SW 1271 (cell line): ENCODE results near the gene NRXN2.
"Not testable (repeated sequence)": the region's sequence is repeated elsewhere in the genome, so short reads cannot be mapped to it uniquely, and the experiment has no call there.

ENCODE experiments used
- DNase-seq, 2 experiments: peaks; one replicate each; lab custom pipeline; 2025; lab: John Stamatoyannopoulos, UW

The NRXN2 gene

GRCh38 chr11:64605244-64605560, 117.8 kb downstream of the NRXN2 start:
- no peak for DNase-seq

DNA sequence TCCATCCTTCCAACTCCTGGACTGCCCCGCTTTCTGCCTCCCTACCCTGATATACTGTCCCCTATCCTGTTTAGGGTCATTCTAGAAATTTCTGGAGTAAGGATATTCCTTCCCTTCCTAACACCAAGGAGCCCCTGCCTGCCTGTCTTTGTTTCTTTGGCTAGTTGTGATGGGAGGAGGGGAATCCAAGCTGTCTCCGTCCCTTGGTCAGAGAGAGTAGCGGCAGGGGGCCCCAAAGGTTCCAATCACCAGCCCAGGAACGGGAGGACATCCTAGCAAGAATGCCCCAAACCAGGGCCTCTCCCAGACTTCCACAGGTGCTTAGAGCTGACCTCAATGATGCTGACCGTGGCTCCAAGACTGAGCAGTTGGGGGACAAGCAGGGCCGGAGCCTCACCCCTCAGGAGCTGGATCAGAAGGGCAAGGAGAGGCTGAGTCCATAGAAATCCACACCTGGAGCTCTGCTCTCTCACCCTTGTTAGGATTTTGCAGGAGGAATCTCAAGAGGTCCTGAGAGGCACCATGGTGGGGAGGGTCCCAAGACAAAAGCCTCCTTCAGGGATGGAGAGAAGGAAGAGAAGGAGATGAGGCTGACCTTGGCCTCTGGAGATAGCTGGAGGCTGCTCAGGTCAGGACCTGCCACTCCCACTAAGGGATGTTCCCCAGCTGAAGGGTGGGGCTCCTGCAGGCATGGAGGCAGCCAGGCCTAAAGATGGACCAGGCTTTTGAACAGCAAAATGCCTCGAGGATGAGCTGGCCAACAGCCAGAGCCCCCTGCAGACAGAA, 118.3 kb downstream of the NRXN2 start:
- DNase-seq, result no peak

GRCh38 chr11:64603411-64604110, 119.4 kb downstream of the NRXN2 start:
- DNase-seq, result no peak

GRCh38 chr11:64602466-64603070, 120.4 kb downstream of the NRXN2 start:
- no peak for DNase-seq

DNA sequence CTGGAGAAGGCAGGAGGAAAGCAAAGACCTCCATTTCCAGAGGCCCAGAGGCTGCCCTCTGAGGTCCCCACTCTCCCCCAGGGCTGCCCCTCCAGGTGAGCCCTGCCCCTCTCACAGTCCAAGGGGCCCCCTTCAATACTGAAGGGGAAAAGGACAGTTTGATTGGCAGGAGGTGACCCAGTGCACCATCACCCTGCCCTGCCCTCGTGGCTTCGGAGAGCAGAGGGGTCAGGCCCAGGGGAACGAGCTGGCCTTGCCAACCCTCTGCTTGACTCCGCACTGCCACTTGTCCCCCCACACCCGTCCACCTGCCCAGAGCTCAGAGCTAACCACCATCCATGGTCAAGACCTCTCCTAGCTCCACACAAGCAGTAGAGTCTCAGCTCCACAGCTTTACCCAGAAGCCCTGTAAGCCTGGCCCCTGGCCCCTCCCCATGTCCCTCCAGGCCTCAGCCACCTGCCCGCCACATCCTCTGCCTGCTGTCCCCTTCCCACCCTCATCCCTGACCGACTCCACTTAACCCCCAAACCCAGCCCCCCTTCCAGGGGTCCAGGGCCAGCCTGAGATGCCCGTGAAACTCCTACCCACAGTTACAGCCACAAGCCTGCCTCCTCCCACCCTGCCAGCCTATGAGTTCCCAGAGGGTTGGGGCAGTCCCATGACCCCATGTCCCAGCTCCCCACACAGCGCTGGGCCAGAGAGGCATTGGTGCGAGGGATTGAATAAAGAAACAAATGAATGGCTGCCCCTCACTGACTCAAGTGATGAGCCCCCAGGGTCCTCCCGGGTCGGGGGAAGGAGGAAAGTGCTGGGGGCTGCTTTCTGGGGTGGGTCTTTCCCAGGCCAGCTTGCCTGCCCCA, 121.2 kb downstream of the NRXN2 start:
- no peak for DNase-seq

GRCh38 chr11:64600281-64600992, 122.6 kb downstream of the NRXN2 start:
- no peak for DNase-seq

DNA sequence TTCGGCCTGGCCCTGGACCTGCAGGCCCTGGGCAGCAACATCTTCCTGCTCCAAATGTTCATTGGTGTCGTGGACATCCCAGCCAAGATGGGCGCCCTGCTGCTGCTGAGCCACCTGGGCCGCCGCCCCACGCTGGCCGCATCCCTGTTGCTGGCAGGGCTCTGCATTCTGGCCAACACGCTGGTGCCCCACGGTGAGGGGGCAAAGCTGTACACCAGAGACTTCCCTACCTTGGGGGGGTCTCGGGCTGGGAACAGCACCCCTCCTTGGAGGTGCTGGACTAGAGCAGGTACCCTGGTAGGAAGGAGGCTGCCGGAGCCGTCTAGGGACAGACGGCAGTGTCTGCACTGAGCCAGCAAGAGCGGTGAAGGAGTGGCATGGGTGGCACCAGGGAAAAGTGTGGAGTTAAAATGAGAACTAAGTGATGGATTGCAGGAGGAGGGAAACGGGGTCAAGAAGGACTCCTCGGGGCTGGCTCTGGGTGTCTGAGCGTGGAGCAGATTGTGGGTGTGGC, 123.2 kb downstream of the NRXN2 start:
- no peak for DNase-seq

GRCh38 chr11:64598797-64599697, 124.0 kb downstream of the NRXN2 start:
- DNase-seq, result no peak

DNA sequence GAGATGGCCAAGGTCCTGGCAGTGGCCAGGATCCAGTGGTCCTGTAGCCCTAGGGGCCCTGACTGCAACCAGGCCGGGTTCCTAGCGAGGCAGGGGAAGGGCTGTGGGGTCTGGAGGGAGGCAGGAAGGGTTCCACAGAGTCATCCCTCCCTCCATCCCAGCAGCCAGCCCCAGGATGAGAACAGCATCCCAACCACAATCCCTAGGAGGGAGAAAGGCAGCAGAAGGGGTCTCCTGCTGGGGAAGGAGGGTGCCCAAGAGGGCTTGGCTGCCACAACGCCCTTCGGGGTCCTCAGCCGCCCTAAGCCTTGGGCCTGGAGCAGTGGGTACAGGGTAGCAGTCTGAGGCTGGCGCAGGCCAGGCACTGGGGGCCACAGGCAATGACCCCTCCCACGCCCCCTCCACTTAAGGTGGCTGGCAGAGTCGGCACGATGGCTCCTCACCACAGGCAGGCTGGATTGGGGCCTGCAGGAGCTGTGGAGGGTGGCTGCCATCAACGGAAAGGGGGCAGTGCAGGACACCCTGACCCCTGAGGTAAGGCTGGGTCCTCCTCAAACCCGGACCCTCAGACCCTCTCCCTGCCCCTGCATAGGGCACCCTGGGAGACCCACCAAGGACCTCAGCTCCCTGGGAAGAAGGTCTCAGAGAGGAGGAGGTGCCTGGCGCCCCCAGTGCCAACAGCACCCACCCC, 124.7 kb downstream of the NRXN2 start:
- DNase-seq, result no peak

DNA sequence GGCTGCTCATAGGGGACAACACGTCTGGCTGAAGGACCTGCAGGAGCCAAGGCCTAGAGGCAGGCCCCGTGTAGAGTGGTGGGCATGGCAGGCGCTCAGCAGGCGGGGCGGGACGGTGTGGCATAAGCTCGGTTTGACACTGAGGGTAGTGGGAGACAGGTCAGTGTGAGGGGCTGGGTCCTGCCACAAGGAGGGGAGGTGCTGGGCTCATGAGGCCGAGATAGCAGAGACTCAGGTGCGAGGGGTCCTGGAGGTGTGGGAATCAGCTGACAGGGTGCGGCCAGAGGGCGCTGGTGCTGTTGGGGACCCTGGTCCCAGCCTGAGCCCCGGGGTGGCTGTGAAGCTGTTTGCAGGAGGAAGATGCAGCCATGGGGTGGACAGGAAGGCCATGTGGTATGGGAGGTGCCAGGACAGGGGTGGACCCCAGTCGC, 125.3 kb downstream of the NRXN2 start:
- no peak for DNase-seq

GRCh38 chr11:64595922-64596321, 127.1 kb downstream of the NRXN2 start:
- not testable (repeated sequence) for DNase-seq

DNA sequence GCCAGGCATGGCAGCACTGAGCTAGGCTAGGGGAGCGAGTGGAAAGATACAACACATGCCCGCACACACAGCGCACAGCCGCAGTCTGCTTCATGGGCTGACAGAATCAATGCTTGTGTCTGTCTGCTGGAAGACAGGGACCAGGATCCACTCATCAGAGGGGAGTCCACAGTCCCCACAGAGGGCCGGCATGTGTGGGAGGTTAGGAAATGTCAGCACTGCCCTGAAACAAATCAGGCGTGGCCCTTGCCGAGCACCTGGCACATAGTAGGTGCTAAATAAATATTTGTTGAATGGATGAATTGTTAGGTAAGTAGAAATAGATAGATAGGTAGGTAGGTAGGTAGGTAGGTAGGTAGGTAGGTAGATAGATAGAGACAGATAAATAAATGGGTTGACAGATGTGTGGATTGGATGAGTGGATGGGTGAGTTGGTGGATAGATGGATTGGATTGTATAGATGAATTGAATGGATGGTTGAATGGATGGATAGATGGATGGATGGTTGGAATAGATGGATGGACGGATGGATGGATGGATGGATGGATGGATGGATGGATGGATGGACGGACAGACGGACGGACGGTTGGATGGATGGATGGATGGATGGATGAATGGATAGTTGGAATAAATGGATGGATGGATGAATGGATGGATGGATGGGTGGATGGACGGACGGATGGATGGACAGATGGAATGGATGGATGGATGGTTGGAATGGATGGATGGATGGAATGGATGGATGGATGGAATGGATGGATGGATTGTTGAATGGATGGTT, 128.6 kb downstream of the NRXN2 start:
- no peak for DNase-seq

DNA sequence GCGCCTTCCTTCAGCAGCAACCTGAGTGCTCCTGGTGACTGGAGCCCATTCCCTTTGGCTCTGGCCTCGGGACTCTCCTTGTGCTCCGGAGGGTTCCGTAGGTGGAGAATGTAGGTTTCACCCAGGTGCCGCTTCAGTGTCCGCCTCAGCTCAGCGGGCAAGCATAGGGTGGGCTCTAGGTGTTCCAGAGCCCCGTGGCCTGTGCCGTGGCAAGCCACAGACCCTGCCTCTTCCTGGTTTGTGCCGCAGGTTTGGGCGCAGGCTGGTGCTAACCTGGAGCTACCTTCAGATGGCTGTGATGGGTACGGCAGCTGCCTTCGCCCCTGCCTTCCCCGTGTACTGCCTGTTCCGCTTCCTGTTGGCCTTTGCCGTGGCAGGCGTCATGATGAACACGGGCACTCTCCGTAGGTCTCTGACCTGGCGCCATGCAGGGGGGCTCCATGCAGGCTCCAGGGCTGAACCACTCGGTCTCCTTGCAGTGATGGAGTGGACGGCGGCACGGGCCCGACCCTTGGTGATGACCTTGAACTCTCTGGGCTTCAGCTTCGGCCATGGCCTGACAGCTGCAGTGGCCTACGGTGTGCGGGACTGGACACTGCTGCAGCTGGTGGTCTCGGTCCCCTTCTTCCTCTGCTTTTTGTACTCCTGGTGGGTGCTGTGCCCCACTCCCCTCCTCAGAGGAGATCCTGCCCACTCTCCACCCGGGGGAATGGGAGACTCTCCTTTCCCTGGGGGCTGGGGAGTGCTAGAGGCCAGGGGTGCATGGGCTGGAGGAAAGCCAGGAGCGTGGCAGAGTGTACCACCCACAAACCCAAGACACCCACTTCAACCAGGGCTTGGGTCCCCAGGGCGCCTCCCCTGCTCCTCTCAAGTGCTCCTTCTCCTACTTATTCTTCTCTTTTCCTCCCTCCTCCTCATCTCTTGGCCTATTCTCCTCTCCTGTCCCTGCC, 129.6 kb downstream of the NRXN2 start:
- no peak for DNase-seq

- DNase-seq, result no peak
Measured at GRCh38 chr11:64592656-64593055, 130.3 kb downstream of the NRXN2 start.

GRCh38 chr11:64592234-64592615, 130.8 kb downstream of the NRXN2 start:
- DNase-seq, result no peak

DNA sequence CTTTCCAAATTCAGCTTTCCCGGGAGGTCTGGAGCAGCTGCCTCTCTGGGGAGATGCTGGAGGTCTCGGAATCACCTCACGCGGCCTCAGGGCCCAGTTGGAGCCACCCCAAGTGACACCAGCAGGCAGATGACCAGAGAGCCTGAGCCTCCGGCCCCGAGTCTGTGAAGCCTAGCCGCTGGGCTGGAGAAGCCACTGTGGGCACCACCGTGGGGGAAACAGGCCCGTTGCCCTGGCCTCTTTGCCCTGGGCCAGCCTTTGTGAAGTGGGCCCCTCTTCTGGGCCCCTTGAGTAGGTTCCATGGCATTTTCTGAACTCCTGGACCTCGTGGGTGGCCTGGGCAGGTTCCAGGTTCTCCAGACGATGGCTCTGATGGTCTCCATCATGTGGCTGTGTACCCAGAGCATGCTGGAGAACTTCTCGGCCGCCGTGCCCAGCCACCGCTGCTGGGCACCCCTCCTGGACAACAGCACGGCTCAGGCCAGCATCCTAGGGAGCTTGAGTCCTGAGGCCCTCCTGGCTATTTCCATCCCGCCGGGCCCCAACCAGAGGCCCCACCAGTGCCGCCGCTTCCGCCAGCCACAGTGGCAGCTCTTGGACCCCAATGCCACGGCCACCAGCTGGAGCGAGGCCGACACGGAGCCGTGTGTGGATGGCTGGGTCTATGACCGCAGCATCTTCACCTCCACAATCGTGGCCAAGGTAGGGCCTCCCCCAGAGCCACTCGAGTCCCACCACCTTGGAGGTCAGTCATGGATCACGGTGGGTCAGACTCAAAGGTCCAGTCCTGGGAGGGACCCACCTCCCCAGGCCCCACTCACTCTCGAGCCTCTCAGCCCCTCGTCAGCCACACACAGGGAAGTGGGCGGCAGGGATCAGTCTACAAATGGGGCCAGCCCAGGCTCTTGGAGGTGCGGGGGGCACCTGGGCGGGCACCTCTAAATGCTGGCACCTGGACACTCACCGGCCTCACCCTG, 131.5 kb downstream of the NRXN2 start:
- no peak for DNase-seq
